ENCODE measurements around the gene DAPK2.

DNA sequence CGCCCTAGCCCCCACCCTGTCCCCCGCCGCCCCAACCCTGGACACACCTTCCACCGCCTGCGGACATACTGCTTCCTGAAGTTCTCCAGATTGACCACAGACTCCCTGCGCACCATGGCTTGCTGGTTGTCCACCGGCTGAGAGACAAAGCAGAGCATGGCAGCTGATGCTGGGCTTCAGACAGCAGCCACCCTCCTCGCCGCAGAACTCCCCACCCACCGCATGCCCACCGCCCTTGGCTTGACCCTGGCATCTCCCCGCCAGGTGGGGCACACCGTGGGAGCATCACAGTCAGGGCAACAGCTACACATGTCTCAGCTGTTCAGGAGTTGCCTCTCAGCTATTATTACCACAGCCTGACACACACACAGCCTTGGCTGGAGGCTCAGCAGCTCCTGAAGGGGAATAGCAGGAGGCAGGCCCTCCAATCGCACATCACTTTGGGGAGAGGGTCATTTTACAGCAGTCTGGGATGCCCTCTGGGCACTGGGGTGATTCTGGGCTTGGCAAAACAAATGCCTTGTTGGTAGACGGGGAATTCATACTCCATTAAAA, 134.1 kb downstream of the DAPK2 start:
- TF ChIP-seq, protein P1, sequence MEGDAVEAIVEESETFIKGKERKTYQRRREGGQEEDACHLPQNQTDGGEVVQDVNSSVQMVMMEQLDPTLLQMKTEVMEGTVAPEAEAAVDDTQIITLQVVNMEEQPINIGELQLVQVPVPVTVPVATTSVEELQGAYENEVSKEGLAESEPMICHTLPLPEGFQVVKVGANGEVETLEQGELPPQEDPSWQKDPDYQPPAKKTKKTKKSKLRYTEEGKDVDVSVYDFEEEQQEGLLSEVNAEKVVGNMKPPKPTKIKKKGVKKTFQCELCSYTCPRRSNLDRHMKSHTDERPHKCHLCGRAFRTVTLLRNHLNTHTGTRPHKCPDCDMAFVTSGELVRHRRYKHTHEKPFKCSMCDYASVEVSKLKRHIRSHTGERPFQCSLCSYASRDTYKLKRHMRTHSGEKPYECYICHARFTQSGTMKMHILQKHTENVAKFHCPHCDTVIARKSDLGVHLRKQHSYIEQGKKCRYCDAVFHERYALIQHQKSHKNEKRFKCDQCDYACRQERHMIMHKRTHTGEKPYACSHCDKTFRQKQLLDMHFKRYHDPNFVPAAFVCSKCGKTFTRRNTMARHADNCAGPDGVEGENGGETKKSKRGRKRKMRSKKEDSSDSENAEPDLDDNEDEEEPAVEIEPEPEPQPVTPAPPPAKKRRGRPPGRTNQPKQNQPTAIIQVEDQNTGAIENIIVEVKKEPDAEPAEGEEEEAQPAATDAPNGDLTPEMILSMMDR (IDR thresholded peaks at IDR 0.05): no peak
- TF ChIP-seq POLR2A (IDR thresholded peaks at IDR 0.05): no peak
- TF ChIP-seq POLR2AphosphoS5 (IDR thresholded peaks at IDR 0.05): no peak
